Testis (tissue), 3 donors: Measurements from ENCODE around the gene DNAJC5. TPM values are rescaled to one million over a fixed set of nuclear protein-coding genes. Genes with fewer than 3 reads are reported as not detected.
"Not testable (repeated sequence)": the region's sequence is repeated elsewhere in the genome, so short reads cannot be mapped to it uniquely, and the experiment has no call there.

Experiments
- DNase-seq: peaks from one replicate; pipeline ENCODE4 v3.0.0-alpha.2; 2019
- H3K27ac ChIP-seq, 2 donors: fragments of 200-600 bp; sonication (generic); one replicate each; pipeline ENCODE4 v1.5.1; 2019
- H3K27me3 ChIP-seq: fragments of 200-600 bp; sonication (generic); one replicate; pipeline ENCODE4 v1.5.1; 2019
- H3K36me3 ChIP-seq: fragments of 200-600 bp; sonication (generic); one replicate; pipeline ENCODE4 v1.5.1; 2017; ENCODE audit warnings: low read depth; ENCODE audit errors: missing control alignments
- H3K4me1 ChIP-seq: fragments of 200-600 bp; sonication (generic); one replicate; pipeline ENCODE4 v1.5.1; 2019
- H3K4me3 ChIP-seq, 2 donors: fragments of 200-600 bp; sonication (generic); one replicate each; pipeline ENCODE4 v1.5.1; 2017 to 2019
- H3K9me3 ChIP-seq: fragments of 200-600 bp; sonication (generic); one replicate; pipeline ENCODE4 v1.5.1; 2017
- POLR2A ChIP-seq: fragments of 450-650 bp; IDR thresholded peaks from one replicate; pipeline ENCODE4 v1.6.1; 2017; ENCODE audit warnings: antibody characterized with exemption, mild to moderate bottlenecking, moderate library complexity
- WGBS, 2 donors: methylation state at CpG; one replicate each; pipeline ENCODE4 v1.1.5; 2018; 5-methylcytosine and 5-hydroxymethylcytosine counted together
- intact Hi-C: fragments of 100-400 bp; cut with DNase I; formaldehyde crosslinking; loops from one replicate; pipeline ENCODE4 v1.15.1; 2023; ENCODE audit warnings: low total_unique reads
- polyA plus RNA-seq: library from polyadenylated mRNA; stranded (reverse); fragments of 350-450 nt; fragmentation: Illumina TruSeq; extraction: RNeasy Lipid Tissue Mini Kit (QIAGEN cat#74804); gene quantifications from one replicate; pipeline ENCODE4 v1.2.3, GENCODE V29; 2014; ENCODE audit warnings: low read depth, low replicate concordance; ENCODE audit not compliant: insufficient read depth
- total RNA-seq, 2 donors: library from RNA; depleted of rRNA; stranded (reverse); fragments of >200 nt; gene quantifications; one replicate each; pipeline ENCODE4 v1.2.3, GENCODE V29; 2016
- TF ChIP-seq, protein P1 (sequence below), 3 experiments: fragments of 450-650 bp in 2 of 3; fragments of 200-600 bp in 1 of 3; sonication (generic) in 1 of 3; IDR thresholded peaks; one replicate each; pipeline ENCODE4 v1.5.1; 2016 to 2019; ENCODE audit warnings: antibody characterized with exemption in 3 of 3, mild to moderate bottlenecking in 2 of 3, moderate library complexity in 1 of 3

The DNAJC5 gene
- total and polyA plus RNA-seq, 3 donors from 2014 or later: 35.6 to 64.8 (median 58.2) TPM

DNA sequence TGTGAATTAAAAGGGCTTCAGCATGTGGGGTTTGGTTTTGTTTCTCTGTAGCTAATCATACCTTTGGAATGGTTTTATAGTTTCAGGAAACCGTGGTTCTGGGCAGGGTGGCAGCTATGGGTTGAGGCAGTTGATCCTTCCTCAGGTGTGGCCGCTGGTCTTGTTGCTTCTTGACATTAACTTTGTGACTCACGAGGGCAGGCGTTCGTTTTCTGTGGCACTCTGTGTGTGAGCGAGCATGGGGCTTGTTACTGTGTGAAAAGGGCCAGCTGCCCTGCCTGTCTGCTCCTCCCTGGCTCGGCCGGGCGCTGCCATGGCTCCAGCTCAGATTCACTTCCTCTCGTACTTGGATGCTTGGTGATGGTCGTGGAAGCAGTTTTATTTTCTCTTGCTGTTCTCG, 16.2 kb downstream of the DNAJC5 start:
- no peak for TF ChIP-seq POLR2A
- intact Hi-C loops: no loop called here
- DNase-seq: no peak
- Histone ChIP-seq H3K27ac (no peak overlapping the region), H3K36me3 (no peaks in the 10 kb centered on the region), H3K27me3 (no peaks in the 10 kb centered on the region), H3K4me1 (peaks cover 8% of the 10 kb centered on the region), H3K4me3 (no peak overlapping the region), H3K9me3 (no peaks in the 10 kb centered on the region)
- 38 to 59% methylated on average over 12 of the region's 12 CpGs for WGBS, 2 donors

DNA sequence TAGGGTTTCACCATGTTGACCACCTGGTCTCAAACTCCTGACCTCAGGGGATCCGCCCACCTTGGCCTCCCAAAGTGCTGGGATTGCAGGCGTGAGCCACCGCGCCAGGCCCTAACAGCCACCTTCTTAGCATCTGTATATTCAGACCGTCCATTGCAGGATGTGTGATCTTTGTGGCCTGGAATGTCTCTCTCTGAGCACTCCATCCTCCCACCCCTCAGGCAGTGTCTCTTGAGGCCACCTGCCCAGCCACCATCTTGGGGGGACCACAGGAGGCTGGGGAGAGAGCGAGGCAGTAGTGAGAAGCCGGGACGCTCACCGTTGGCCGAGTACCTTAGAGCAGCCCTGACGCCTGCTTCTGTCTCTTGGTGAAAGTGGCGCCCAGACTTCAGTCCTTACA, 18.8 kb downstream of the DNAJC5 start:
- Histone ChIP-seq H3K27me3 (no peaks in the 10 kb centered on the region), H3K36me3 (no peaks in the 10 kb centered on the region), H3K27ac (no peak overlapping the region), H3K4me3 (no peak overlapping the region), H3K4me1 (peaks cover 8% of the 10 kb centered on the region), H3K9me3 (no peaks in the 10 kb centered on the region)
- no peak for TF ChIP-seq POLR2A
- TF ChIP-seq, protein P1, sequence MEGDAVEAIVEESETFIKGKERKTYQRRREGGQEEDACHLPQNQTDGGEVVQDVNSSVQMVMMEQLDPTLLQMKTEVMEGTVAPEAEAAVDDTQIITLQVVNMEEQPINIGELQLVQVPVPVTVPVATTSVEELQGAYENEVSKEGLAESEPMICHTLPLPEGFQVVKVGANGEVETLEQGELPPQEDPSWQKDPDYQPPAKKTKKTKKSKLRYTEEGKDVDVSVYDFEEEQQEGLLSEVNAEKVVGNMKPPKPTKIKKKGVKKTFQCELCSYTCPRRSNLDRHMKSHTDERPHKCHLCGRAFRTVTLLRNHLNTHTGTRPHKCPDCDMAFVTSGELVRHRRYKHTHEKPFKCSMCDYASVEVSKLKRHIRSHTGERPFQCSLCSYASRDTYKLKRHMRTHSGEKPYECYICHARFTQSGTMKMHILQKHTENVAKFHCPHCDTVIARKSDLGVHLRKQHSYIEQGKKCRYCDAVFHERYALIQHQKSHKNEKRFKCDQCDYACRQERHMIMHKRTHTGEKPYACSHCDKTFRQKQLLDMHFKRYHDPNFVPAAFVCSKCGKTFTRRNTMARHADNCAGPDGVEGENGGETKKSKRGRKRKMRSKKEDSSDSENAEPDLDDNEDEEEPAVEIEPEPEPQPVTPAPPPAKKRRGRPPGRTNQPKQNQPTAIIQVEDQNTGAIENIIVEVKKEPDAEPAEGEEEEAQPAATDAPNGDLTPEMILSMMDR (IDR thresholded peaks at IDR 0.05): no peak
- no peak for DNase-seq
- WGBS, 2 donors: 96 to 98% methylated on average over 11 to 12 of the region's 12 CpGs
- intact Hi-C loops: no loop called here

DNA sequence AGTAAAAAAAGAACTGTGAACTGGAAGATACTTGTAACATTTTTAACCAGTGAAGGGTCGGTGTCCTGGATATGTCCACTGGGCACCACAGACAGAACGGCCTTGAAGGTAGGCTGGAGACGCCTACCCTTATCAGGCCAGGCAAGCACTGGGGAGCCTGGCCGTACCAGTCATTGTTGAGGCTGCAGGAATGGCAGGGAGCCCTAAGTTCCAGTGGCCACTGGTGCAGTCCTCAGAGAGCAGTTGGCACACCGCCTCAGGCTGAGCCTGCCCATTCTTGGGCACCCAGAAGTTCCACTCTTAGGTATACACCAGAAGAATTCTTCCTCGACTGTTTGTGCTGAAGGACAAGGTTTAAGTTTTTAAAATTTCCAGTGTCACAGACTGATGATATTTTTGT, 20.5 kb downstream of the DNAJC5 start:
- DNase-seq: peak; percentile 84
- 63 to 81% methylated on average over 6 of the region's 6 CpGs for WGBS, 2 donors
- TF ChIP-seq, protein P1 (IDR thresholded peaks at IDR 0.05): no peak
- no peak for TF ChIP-seq POLR2A
- H3K4me1 ChIP-seq: peaks cover 8% of the 10 kb centered on the region
- no peaks in the 10 kb centered on the region for H3K36me3 ChIP-seq
- peak overlapping the region; percentile 18 to 33 for H3K27ac ChIP-seq
- H3K27me3 ChIP-seq: no peaks in the 10 kb centered on the region
- intact Hi-C loops: no loop called here
- H3K4me3 ChIP-seq: no peak overlapping the region
- H3K9me3 ChIP-seq: no peaks in the 10 kb centered on the region

DNA sequence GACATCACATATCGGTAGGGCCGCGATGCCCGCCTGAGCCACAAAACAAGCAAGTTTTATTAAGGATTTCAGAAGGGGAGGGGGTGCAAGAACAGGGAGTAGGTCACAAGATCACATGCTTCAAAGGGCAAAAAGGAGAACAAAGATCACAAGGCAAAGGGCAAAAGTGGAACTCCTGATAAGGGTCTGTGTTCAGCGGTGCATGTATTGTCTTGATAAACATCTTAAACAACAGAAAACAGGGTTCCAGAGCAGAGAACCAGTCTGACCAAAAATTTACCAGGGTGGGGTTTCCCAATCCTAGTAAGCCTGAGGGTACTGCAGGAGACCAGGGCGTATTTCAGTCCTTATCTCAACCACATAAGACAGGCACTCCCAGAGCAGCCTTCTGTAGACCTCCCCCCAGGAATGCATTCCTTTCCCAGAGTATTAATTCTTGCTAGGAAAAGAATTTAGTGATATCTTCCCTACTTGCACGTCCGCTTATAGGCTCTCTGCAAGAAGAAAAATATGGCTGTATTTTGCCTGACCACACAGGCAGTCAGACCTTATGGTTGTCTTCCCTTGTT, 21.5 kb downstream of the DNAJC5 start:
- H3K27ac ChIP-seq: peak overlapping the region in 1 of 2 donors; percentile 18
- intact Hi-C loops, DNase-seq, H3K4me1 ChIP-seq, H3K36me3 ChIP-seq, H3K9me3 ChIP-seq, H3K4me3 ChIP-seq, H3K27me3 ChIP-seq: not testable (repeated sequence)
- WGBS, 2 donors: 80 to 92% methylated on average over 8 of the region's 8 CpGs

DNA sequence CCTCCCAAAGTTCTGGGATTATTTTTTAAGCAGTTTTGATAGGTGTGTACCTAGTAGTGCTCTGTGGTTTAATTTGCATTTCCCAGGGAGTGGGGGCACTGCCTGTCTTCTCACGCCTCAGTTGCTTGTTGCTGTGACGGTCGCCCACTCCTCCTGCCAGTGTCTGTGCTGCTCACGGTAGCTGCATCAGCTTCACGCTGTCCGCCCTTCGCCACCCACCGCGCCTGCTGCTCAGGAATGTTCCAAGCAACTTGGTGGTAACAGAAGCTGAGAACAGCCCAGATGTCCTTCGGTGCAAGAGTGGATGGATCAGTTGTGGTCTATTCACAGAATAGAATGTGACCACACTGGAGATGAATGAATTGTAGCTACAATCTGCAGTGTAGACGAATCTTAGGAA, 22.9 kb downstream of the DNAJC5 start:
- no peaks in the 10 kb centered on the region for H3K27me3 ChIP-seq
- peaks cover 8% of the 10 kb centered on the region for H3K4me1 ChIP-seq
- H3K36me3 ChIP-seq: no peaks in the 10 kb centered on the region
- TF ChIP-seq, protein P1 (IDR thresholded peaks at IDR 0.05): no peak
- TF ChIP-seq POLR2A: no peak
- no peak for DNase-seq
- WGBS, 2 donors: 89 to 92% methylated on average over 11 of the region's 11 CpGs
- no peak overlapping the region for H3K4me3 ChIP-seq
- no peak overlapping the region for H3K27ac ChIP-seq
- intact Hi-C loops: no loop called here
- no peaks in the 10 kb centered on the region for H3K9me3 ChIP-seq

DNA sequence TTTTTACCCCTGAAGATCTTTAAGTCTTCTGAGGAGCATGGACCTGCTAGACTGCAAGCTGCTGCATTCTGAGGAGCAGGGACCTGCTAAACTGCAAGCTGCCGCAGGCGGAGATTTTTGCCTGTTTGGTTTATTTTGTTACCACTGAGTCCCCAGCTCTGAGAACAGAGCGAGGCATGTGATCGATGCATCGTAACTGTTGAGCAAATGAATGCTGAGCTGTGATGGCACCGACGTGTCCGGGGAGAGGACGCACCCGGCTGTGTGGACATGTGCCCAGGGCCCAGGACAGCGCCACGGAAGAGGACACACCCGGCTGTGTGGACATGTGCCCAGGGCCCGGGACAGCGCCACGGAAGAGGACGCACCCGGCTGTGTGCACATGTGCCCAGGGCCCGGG, 24.2 kb downstream of the DNAJC5 start:
- peaks cover 8% of the 10 kb centered on the region for H3K4me1 ChIP-seq
- H3K4me3 ChIP-seq: no peak overlapping the region
- WGBS, 2 donors: 87 to 95% methylated on average over 17 to 19 of the region's 19 CpGs
- no peak for DNase-seq
- no peaks in the 10 kb centered on the region for H3K27me3 ChIP-seq
- H3K36me3 ChIP-seq: no peaks in the 10 kb centered on the region
- TF ChIP-seq POLR2A: no peak
- TF ChIP-seq, protein P1 (IDR thresholded peaks at IDR 0.05): no peak
- intact Hi-C loops: no loop called here
- no peaks in the 10 kb centered on the region for H3K9me3 ChIP-seq
- no peak overlapping the region for H3K27ac ChIP-seq
